Measurements from ENCODE around the gene PRAC2.

- TF ChIP-seq CTCF (conservative IDR thresholded peaks at IDR 0.05 in 1 of 2, IDR thresholded peaks at IDR 0.05 in 1 of 2; ENCODE audit: low read depth in 1 of 2, low read length in 2 of 2) (no peak), EZH2 (IDR thresholded peaks at IDR 0.05; ENCODE audit: low read length, missing control alignments) (no peak)
These were observed 38.1 kb downstream of the PRAC2 start for GRCh38 chr17:48761114-48761513.

All from fibroblast of lung (primary cell).